ENCODE data around the gene LATS1. TPM values are rescaled to one million over a fixed set of nuclear protein-coding genes. Genes with fewer than 3 reads are reported as not detected.
A peak's percentile ranks its signal among the peaks of the same experiment; 100 is the strongest.
"Not testable (repeated sequence)": the region's sequence is repeated elsewhere in the genome, so short reads cannot be mapped to it uniquely, and the experiment has no call there.

LATS1 gene
- total RNA-seq (10 to 100 TPM; 29.3 to 35.9 TPM), polyA plus RNA-seq (ENCODE audit: insufficient read length in 2 of 2) (10 to 100 TPM; 18.6 to 22.0 TPM)
- long read RNA-seq, donor 1, full-length matches to known transcripts, result 4 of 4 reads
- long read RNA-seq, donor 1, partial matches to known transcripts, result 0 of 4 reads
- long read RNA-seq, donor 1, other reads (novel, unspliced or antisense), result 0 of 4 reads
- long read RNA-seq, donor 2, result 0 reads
- long read RNA-seq, donor 3, full-length matches to known transcripts, result 5 of 10 reads
- long read RNA-seq, donor 3, partial matches to known transcripts, result 5 of 10 reads
- long read RNA-seq, donor 3, other reads (novel, unspliced or antisense), result 0 of 10 reads
- long read RNA-seq, donor 4, partial matches to known transcripts, result 0 of 4 reads
- long read RNA-seq, donor 4, other reads (novel, unspliced or antisense), result 0 of 4 reads

DNA sequence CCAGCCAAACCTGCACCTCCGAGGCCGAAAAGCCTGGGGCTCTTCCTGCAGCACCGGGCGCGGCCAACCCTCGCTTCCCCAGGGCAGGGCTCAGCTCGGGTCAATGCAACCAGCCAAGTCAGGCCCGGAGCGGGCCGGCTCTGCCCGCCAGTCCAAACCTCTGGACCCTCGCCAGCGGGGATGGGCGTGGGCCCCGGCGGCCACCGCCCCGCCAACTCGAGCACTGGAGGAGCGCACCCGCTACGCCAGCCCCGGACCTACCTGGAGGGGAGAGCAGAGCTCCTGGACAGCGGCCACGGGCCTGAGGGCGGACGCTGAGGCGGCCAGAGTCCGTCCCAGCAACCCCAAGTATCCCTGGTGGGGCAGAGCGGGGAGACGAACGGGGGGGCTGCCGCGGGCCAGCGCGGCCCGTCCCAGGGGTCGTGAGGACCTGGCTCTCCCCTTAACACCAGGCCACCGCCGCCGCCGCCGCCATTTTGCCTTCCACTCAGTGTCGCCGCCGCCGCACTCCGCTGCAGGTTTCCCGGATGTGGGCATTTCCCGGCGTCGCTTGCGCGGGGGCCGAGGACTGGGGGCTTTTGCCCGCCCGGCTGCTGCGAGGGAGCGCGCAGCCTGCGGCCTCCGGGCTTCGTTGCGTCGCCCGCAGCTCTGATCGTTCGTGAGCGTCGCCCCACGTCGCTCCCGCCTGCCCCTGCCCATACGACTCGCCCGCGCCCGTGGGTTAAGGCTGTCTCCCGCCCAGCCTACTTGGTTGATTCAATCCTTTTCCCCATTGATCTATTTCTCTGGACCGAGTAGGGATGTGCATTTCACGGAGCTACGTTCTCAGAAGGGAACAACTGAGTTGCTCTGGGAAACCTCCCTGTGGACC lies at the start of gene LATS1:
LATS1 (minus strand) TSS at position 514 of the 871 bp plus-strand sequence. CDS start 15,975 bp downstream, outside the sequence.
- H3K9me3 ChIP-seq (ENCODE audit: control insufficient read depth, insufficient read depth, low read length), result no peaks in the 10 kb centered on the region
- H3K36me3 ChIP-seq (ENCODE audit: control insufficient read depth, insufficient read depth, low read length), result no peaks in the 10 kb centered on the region
- peak; percentile 79 to 96 (median 85) for DNase-seq (ENCODE audit: low read depth in 4 of 6, low spot score in 6 of 6)
- H3K27ac ChIP-seq (ENCODE audit: low read depth, low read length), result peak within 1 kb of the TSS; percentile 99
- H3K27me3 ChIP-seq (ENCODE audit: control insufficient read depth, insufficient read depth, low read length), result no peaks in the 10 kb centered on the region
- H3K4me3 ChIP-seq (ENCODE audit: low read depth, low read length), result peak within 1 kb of the TSS; percentile 90
- under 1% methylated on average over 81 of the region's 82 CpGs for WGBS (ENCODE audit: insufficient coverage)
- peaks cover 10% of the 10 kb centered on the region for H3K4me1 ChIP-seq (ENCODE audit: control insufficient read depth, insufficient read depth, low read length)

DNA sequence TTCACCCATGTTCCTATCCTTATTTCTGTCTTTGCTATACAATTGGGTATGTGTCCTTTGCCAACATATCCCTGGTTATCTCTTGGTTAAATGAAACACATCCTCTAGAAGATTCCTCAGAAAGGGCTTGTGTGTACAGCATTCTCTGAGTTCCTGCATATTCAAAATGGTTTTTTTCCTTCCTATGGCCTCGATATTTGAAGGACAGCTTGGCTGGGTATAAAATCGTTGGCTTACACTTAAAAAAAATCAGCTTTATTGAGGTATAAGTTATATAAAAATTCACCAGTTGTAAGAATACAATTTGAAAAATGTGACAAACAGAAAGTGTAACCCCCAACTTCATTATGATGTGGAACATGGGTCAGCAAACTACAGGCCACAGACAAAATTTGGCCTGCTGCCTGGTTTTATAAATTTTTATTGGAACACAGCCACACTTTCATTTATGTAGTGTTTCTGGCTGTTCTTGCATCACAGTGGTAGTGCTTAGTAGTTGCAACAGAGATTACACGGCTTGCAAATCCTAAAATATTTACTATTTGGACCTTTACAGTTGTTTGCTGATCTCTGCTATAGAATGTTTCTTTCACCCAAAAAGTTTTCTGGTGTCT lies 48.4 kb upstream of the LATS1 start:
- WGBS (ENCODE audit: insufficient coverage), result no CpG with 5 or more reads among the region's 3 CpGs
- H3K9me3 ChIP-seq (ENCODE audit: control insufficient read depth, insufficient read depth, low read length), result peaks cover 7% of the 10 kb centered on the region
- no peak overlapping the region for H3K27ac ChIP-seq (ENCODE audit: low read depth, low read length)
- H3K4me1 ChIP-seq (ENCODE audit: control insufficient read depth, insufficient read depth, low read length), result no peaks in the 10 kb centered on the region
- peaks cover 7% of the 10 kb centered on the region for H3K36me3 ChIP-seq (ENCODE audit: control insufficient read depth, insufficient read depth, low read length)
- no peaks in the 10 kb centered on the region for H3K27me3 ChIP-seq (ENCODE audit: control insufficient read depth, insufficient read depth, low read length)
- H3K4me3 ChIP-seq (ENCODE audit: low read depth, low read length), result no peak overlapping the region
- DNase-seq (ENCODE audit: low read depth in 4 of 6, low spot score in 6 of 6), result no peak

GRCh38 chr6:149763866-149764265 lies 46.0 kb upstream of the LATS1 start:
- Histone ChIP-seq H3K9me3 (ENCODE audit: control insufficient read depth, insufficient read depth, low read length) (peaks cover 7% of the 10 kb centered on the region), H3K27ac (ENCODE audit: low read depth, low read length) (no peak overlapping the region), H3K36me3 (ENCODE audit: control insufficient read depth, insufficient read depth, low read length) (peaks cover 9% of the 10 kb centered on the region), H3K27me3 (ENCODE audit: control insufficient read depth, insufficient read depth, low read length) (no peaks in the 10 kb centered on the region), H3K4me1 (ENCODE audit: control insufficient read depth, insufficient read depth, low read length) (no peaks in the 10 kb centered on the region), H3K4me3 (ENCODE audit: low read depth, low read length) (no peak overlapping the region)
- DNase-seq (ENCODE audit: low read depth in 4 of 6, low spot score in 6 of 6), result peak in 1 of 6 donors; percentile 3

DNA sequence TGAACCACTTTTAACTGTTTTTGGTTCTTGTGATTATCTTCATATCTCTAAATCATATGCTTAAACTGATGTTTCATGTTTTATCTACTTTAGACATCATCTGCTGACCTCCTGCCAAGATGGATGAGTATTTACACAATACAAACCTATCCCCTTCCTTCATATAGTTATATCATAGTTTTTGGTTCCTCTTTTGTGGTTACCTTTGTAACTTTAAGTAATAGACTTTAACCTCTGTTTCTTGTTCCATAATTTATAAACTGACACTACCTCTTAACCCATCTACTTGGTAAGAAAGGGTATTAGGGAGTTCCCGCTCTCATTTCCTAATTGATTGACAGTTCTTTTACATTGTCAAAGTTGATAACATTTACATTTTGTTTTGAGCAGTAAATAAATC lies 43.5 kb upstream of the LATS1 start:
- no peaks in the 10 kb centered on the region for H3K4me1 ChIP-seq (ENCODE audit: control insufficient read depth, insufficient read depth, low read length)
- peaks cover 6% of the 10 kb centered on the region for H3K9me3 ChIP-seq (ENCODE audit: control insufficient read depth, insufficient read depth, low read length)
- H3K36me3 ChIP-seq (ENCODE audit: control insufficient read depth, insufficient read depth, low read length), result peaks cover 6% of the 10 kb centered on the region
- no peaks in the 10 kb centered on the region for H3K27me3 ChIP-seq (ENCODE audit: control insufficient read depth, insufficient read depth, low read length)
- no peak for DNase-seq (ENCODE audit: low read depth in 4 of 6, low spot score in 6 of 6)
- H3K4me3 ChIP-seq (ENCODE audit: low read depth, low read length), result no peak overlapping the region
- H3K27ac ChIP-seq (ENCODE audit: low read depth, low read length), result no peak overlapping the region
- no CpG with 5 or more reads among the region's 1 CpG for WGBS (ENCODE audit: insufficient coverage)

- WGBS (ENCODE audit: insufficient coverage), result no CpG with 5 or more reads among the region's 7 CpGs
- Histone ChIP-seq H3K4me3 (ENCODE audit: low read depth, low read length) (no peak overlapping the region), H3K36me3 (ENCODE audit: control insufficient read depth, insufficient read depth, low read length) (peaks cover 8% of the 10 kb centered on the region), H3K27me3 (ENCODE audit: control insufficient read depth, insufficient read depth, low read length) (no peaks in the 10 kb centered on the region), H3K27ac (ENCODE audit: low read depth, low read length) (no peak overlapping the region), H3K4me1 (ENCODE audit: control insufficient read depth, insufficient read depth, low read length) (peaks cover 7% of the 10 kb centered on the region), H3K9me3 (ENCODE audit: control insufficient read depth, insufficient read depth, low read length) (no peaks in the 10 kb centered on the region)
- no peak for DNase-seq (ENCODE audit: low read depth in 4 of 6, low spot score in 6 of 6)
Observed at GRCh38 chr6:149756261-149756636, 38.3 kb upstream of the LATS1 start.

- H3K4me1 ChIP-seq (ENCODE audit: control insufficient read depth, insufficient read depth, low read length), result peaks cover 13% of the 10 kb centered on the region
Observed at GRCh38 chr6:149755300-149756260, 37.7 kb upstream of the LATS1 start.

DNA sequence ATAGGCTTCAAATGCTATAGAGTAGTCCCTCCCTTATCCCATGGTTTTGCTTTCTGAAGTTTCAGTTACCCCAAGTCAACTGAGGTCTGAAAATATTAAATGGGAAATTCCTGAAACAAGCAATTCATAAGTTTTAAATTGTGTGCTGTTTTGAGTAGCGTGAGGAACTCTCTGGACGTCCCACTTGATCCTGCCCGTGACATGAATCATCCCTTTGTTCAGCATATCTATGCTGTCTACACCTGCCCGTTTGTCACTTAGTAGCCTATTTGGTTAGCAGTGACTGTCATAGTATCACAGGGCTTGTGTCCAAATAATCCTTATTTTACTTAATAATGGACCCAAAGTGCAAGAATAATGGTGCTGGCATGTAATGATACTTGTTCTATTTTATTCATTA lies 36.6 kb upstream of the LATS1 start:
- DNase-seq (ENCODE audit: low read depth in 4 of 6, low spot score in 6 of 6), result no peak
- Histone ChIP-seq H3K4me1 (ENCODE audit: control insufficient read depth, insufficient read depth, low read length) (peaks cover 20% of the 10 kb centered on the region), H3K27ac (ENCODE audit: low read depth, low read length) (no peak overlapping the region), H3K4me3 (ENCODE audit: low read depth, low read length) (no peak overlapping the region), H3K27me3 (ENCODE audit: control insufficient read depth, insufficient read depth, low read length) (no peaks in the 10 kb centered on the region), H3K36me3 (ENCODE audit: control insufficient read depth, insufficient read depth, low read length) (peaks cover 6% of the 10 kb centered on the region), H3K9me3 (ENCODE audit: control insufficient read depth, insufficient read depth, low read length) (no peaks in the 10 kb centered on the region)
- WGBS (ENCODE audit: insufficient coverage), result no CpG with 5 or more reads among the region's 4 CpGs

More at GRCh38 chr6:149755300-149756260, 37.7 kb upstream of the LATS1 start:
- Histone ChIP-seq H3K36me3 (ENCODE audit: control insufficient read depth, insufficient read depth, low read length) (peaks cover 8% of the 10 kb centered on the region), H3K4me3 (ENCODE audit: low read depth, low read length) (no peak overlapping the region), H3K9me3 (ENCODE audit: control insufficient read depth, insufficient read depth, low read length) (no peaks in the 10 kb centered on the region), H3K27me3 (ENCODE audit: control insufficient read depth, insufficient read depth, low read length) (no peaks in the 10 kb centered on the region), H3K27ac (ENCODE audit: low read depth, low read length) (no peak overlapping the region)
- DNase-seq (ENCODE audit: low read depth in 4 of 6, low spot score in 6 of 6), result no peak
- 90% methylated on average over 5 of the region's 9 CpGs for WGBS (ENCODE audit: insufficient coverage)

- not testable (repeated sequence) for H3K9me3 ChIP-seq (ENCODE audit: control insufficient read depth, insufficient read depth, low read length); H3K36me3 ChIP-seq (ENCODE audit: control insufficient read depth, insufficient read depth, low read length); H3K4me3 ChIP-seq (ENCODE audit: low read depth, low read length); DNase-seq (ENCODE audit: low read depth in 4 of 6, low spot score in 6 of 6); H3K27me3 ChIP-seq (ENCODE audit: control insufficient read depth, insufficient read depth, low read length); H3K27ac ChIP-seq (ENCODE audit: low read depth, low read length)
- H3K4me1 ChIP-seq (ENCODE audit: control insufficient read depth, insufficient read depth, low read length), result peaks cover 20% of the 10 kb centered on the region
- 100% methylated on average over 1 of the region's 3 CpGs for WGBS (ENCODE audit: insufficient coverage)
Observed at GRCh38 chr6:149753374-149753637, 35.4 kb upstream of the LATS1 start.

Data from spinal cord (tissue), 10 donors.